A549 (cell line): ENCODE measurements around the gene CDX1. TPM values are rescaled to one million over a fixed set of nuclear protein-coding genes. Genes with fewer than 3 reads are reported as not detected.

ENCODE experiments used
- ATAC-seq, 2 experiments: fragments of 200-7000 bp in 1 of 2; fragments of >200 bp in 1 of 2; cut with Nextera tagmentation in 1 of 2; cut with Tn5 transposase in 1 of 2; 3 replicates each; pipeline versions ENCODE4 v1.8.0 to v1.9.1; 2018 to 2020; ENCODE audit warnings: mild to moderate bottlenecking in 1 of 2, moderate library complexity in 1 of 2
- CTCF ChIA-PET: fragments of 300-600 bp; sonication (Branson Sonifier 250); formaldehyde crosslinking; extraction: SDS; loops from one replicate; lab custom pipeline; 2021; ENCODE audit warnings: antibody characterized with exemption, inconsistent platforms; lab: Yijun Ruan, JAX
- POLR2A ChIA-PET: fragments of 350-600 bp; formaldehyde crosslinking; extraction: SDS; loops from one replicate; lab custom pipeline; 2021; ENCODE audit warnings: antibody characterized with exemption, inconsistent platforms; lab: Yijun Ruan, JAX
- DNase-seq, 2 experiments: peaks; one replicate each; pipeline versions ENCODE4 v3.0.0 to v3.0.0-alpha.2; 2011 to 2016; ENCODE audit warnings: low read depth in 1 of 2, low spot score in 1 of 2
- FAIRE-seq: peaks from 2 replicates; lab custom pipeline; 2011; peaks lifted over from hg19 to GRCh38; lab: Jason Lieb, UNC
- H3K27ac ChIP-seq, 2 experiments: fragments of >200 bp; sonication (Bioruptor Twin); formaldehyde crosslinking; 3 replicates each; pipeline ENCODE4 v1.5.1; 2016 to 2017
- H3K4me1 ChIP-seq: fragments of >200 bp; sonication (Bioruptor Twin); formaldehyde crosslinking; 3 replicates; pipeline ENCODE4 v1.6.1; 2016
- H3K4me2 ChIP-seq: fragments of >200 bp; sonication (Bioruptor Twin); formaldehyde crosslinking; 3 replicates; pipeline ENCODE4 v1.6.1; 2016
- H3K4me3 ChIP-seq: fragments of >200 bp; sonication (Bioruptor Twin); formaldehyde crosslinking; 3 replicates; pipeline ENCODE4 v1.5.1; 2016
- H3K9me3 ChIP-seq: fragments of >200 bp; sonication (Bioruptor Twin); formaldehyde crosslinking; 3 replicates; pipeline ENCODE4 v1.6.1; 2016
- CBX8 ChIP-seq: fragments of 200-600 bp; sonication (generic); IDR thresholded peaks from 2 replicates; pipeline ENCODE4 v1.6.1; 2016
- FOXS1 ChIP-seq: fragments of 250-450 bp; sonication (Bioruptor Pico); IDR thresholded peaks from 2 replicates; pipeline ENCODE4 v1.5.0; 2020; ENCODE audit warnings: mild to moderate bottlenecking, moderate library complexity
- HOXB5 ChIP-seq: fragments of 250-450 bp; sonication (Bioruptor Pico); IDR thresholded peaks from 2 replicates; pipeline ENCODE4 v1.5.0; 2020; ENCODE audit warnings: mild to moderate bottlenecking, moderate library complexity
- KDM5A ChIP-seq: fragments of 200-600 bp; sonication (generic); IDR thresholded peaks from 2 replicates; pipeline ENCODE4 v1.6.1; 2016; ENCODE audit warnings: antibody characterized with exemption, mild to moderate bottlenecking
- MYC ChIP-seq: IDR thresholded peaks from 2 replicates; pipeline ENCODE4 v1.6.1; 2012; ENCODE audit warnings: mild to moderate bottlenecking, inconsistent platforms, low read length, improper control_type of control experiment, borderline replicate concordance
- NFE2L2 ChIP-seq: fragments of 150-350 bp; conservative IDR thresholded peaks from 2 replicates; pipeline ENCODE4 v1.6.1; 2014; ENCODE audit warnings: low read length
- POLR2A ChIP-seq: IDR thresholded peaks from 2 replicates; pipeline ENCODE4 v1.6.1; 2012; ENCODE audit warnings: mild to moderate bottlenecking, low read length
- RAD21 ChIP-seq, 2 experiments: fragments of >200 bp in 1 of 2; sonication (Bioruptor Twin) in 1 of 2; formaldehyde crosslinking in 1 of 2; IDR thresholded peaks in 1 of 2; conservative IDR thresholded peaks in 1 of 2; 2 replicates in 1 of 2; 3 replicates in 1 of 2; pipeline ENCODE4 v1.6.1; 2012 to 2018; ENCODE audit warnings: inconsistent platforms in 1 of 2
- SMC3 ChIP-seq: fragments of >200 bp; sonication (Bioruptor Twin); formaldehyde crosslinking; IDR thresholded peaks from 3 replicates; pipeline ENCODE4 v1.6.1; 2018; ENCODE audit warnings: inconsistent platforms
- TFCP2L1 ChIP-seq: fragments of 250-450 bp; sonication (Bioruptor Pico); IDR thresholded peaks from 2 replicates; pipeline ENCODE4 v1.5.0; 2021; ENCODE audit warnings: mild to moderate bottlenecking
- TP53 ChIP-seq: fragments of 250-450 bp; sonication (Bioruptor Pico); IDR thresholded peaks from 2 replicates; pipeline ENCODE4 v1.5.0; 2021; ENCODE audit warnings: mild to moderate bottlenecking, moderate library complexity
- ZFP36 ChIP-seq: fragments of 450-650 bp; IDR thresholded peaks from 2 replicates; pipeline ENCODE4 v1.6.1; 2014; ENCODE audit warnings: borderline replicate concordance; ENCODE audit not compliant: partially characterized antibody
- WGBS: methylation state at CpG from one replicate; pipeline ENCODE4 v1.1.6; 2017; ENCODE audit errors: missing lambda C conversion rate; 5-methylcytosine and 5-hydroxymethylcytosine counted together
- polyA plus RNA-seq, 4 experiments: library from polyadenylated mRNA; depleted of rRNA in 3 of 4; stranded (reverse); fragments of >200 nt; fragmentation: RNase III in 1 of 4; extraction: RNeasy Plus Mini Kit Qiagen cat#74134 plus additional on column Dnase treatment in 1 of 4; gene quantifications; 2 replicates in 3 of 4; 3 replicates in 1 of 4; pipeline ENCODE4 v1.2.3, GENCODE V29; 2011 to 2017
- TF ChIP-seq, protein P1 (sequence below): fragments of 150-350 bp; IDR thresholded peaks from 2 replicates; pipeline ENCODE4 v1.6.1; 2014; ENCODE audit warnings: low read depth, mild to moderate bottlenecking, low read length
- TF ChIP-seq, protein P2 (sequence below): fragments of >200 bp; sonication (Bioruptor Twin); formaldehyde crosslinking; IDR thresholded peaks from 2 replicates; pipeline ENCODE4 v1.6.1; 2016

Gene CDX1
- polyA plus RNA-seq, 2 of the 4 experiments (the other 2 are of a cell fraction) = not detected

DNA sequence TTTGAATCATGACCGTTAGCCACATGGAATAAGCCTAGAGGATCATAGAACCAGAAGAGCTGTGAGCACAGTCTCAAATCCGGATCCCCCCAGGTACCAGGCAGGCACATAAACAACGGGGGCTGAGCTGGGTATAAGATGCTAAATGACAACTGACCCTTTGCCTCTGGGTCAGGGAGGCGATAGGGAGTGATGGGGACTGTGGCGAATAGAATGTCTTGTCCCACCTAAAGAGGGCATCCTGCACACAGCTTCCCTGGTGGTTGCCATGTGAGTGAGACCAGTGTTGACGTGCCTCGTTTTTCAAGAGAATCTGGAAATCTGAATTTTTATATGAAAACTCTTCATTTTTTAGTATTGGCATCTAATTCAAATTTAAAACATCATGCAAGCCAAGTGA, 56.9 kb downstream of the CDX1 start:
- no peak overlapping the region for H3K27ac ChIP-seq
- H3K4me1 ChIP-seq = peaks cover 7% of the 10 kb centered on the region; the same call in 1 of the 3 replicates
- no peak for FAIRE-seq
- H3K4me3 ChIP-seq = no peak overlapping the region
- TF ChIP-seq ZFP36 (peak; percentile 20), KDM5A (no peak), HOXB5 (CRISPR knock-in tag) (no peak), MYC (no peak), FOXS1 (CRISPR knock-in tag) (no peak)
- TF ChIP-seq, protein P1, sequence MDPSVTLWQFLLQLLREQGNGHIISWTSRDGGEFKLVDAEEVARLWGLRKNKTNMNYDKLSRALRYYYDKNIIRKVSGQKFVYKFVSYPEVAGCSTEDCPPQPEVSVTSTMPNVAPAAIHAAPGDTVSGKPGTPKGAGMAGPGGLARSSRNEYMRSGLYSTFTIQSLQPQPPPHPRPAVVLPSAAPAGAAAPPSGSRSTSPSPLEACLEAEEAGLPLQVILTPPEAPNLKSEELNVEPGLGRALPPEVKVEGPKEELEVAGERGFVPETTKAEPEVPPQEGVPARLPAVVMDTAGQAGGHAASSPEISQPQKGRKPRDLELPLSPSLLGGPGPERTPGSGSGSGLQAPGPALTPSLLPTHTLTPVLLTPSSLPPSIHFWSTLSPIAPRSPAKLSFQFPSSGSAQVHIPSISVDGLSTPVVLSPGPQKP = no peak
- TF ChIP-seq, protein P2, sequence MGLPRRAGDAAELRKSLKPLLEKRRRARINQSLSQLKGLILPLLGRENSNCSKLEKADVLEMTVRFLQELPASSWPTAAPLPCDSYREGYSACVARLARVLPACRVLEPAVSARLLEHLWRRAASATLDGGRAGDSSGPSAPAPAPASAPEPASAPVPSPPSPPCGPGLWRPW = no peak
- TF ChIP-seq, all 56 proteins: peak for 1
- DNase-seq (no peak), ATAC-seq (no peak)
- 80% methylated on average over 7 of the region's 7 CpGs for WGBS
- CTCF ChIA-PET = interaction anchor here (0.7 to 2.2 kb wide), 4 partner anchors 9 to 386 kb away, joined by 3 to 7 read pairs (median 4); no protein-coding TSS in a partner anchor
- Histone ChIP-seq H3K9me3 (no peaks in the 10 kb centered on the region), H3K4me2 (no peak overlapping the region)
- POLR2A ChIA-PET = no interaction called here

DNA sequence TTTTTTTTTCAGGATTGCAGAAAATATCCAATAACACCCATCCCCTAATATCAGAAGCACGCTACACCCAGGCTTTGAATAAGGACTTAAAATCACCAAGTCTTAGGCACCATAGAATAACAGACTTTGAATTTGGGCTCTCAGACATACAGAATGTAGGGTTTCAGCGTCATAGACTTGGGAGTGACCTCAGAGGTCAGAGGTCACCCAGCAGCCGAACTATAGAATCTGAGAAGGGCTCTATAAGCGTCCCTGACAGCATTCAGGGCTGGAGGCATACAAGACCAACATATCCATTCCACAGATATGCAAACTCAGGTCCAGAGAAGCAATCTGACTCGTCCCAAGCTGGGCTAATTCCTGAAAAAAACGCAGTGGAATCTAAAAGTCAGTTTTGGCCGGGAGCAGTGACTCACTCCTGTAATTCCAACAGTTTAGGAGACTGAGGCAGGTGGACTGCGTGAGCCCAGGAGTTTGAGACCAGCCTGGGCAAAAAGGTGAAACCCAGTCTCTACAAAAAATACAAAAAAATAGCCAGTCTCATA, 58.0 kb downstream of the CDX1 start:
- FAIRE-seq (no peak), DNase-seq (no peak), ATAC-seq (no peak)
- TF ChIP-seq TFCP2L1 (CRISPR knock-in tag) = no peak
- no peak for TF ChIP-seq NFE2L2
- no peak for TF ChIP-seq RAD21 (conservative IDR thresholded peaks at IDR 0.05 in 1 of 2, IDR thresholded peaks at IDR 0.05 in 1 of 2)
- TF ChIP-seq SMC3 = no peak
- TF ChIP-seq, protein P1 = no peak
- no peak for TF ChIP-seq CBX8
- TF ChIP-seq POLR2A = no peak
- H3K4me2 ChIP-seq = no peak overlapping the region
- H3K4me1 ChIP-seq = peaks cover 7% of the 10 kb centered on the region; the same call in 1 of the 3 replicates
- ChIA-PET CTCF (interaction anchor here (1.4 to 2.0 kb wide), 3 partner anchors 94 to 387 kb away, joined by 3 to 4 read pairs (median 3); no protein-coding TSS in a partner anchor), POLR2A (no interaction called here)
- H3K9me3 ChIP-seq = no peaks in the 10 kb centered on the region
- no peak overlapping the region for H3K4me3 ChIP-seq
- WGBS = 66% methylated on average over 8 of the region's 8 CpGs
- no peak overlapping the region for H3K27ac ChIP-seq

DNA sequence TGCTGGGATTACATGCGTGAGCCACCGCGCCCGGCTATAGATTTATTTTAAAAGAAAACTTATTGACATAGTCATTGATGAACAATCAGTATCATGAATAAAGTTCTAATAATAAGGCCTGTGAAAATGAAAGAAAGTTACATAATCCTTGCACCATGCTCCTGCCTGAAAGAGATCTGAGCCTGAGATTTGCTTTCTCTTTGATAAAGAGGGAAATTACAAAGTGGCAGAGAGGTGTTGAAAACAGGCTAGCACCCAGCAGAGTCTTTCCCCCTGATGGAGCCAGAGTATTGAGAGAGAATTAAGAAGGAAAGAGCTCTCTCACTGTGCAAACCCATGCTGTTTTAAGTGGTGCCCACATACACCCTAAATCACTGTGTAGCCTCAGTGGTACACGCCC, 60.5 kb downstream of the CDX1 start:
- ATAC-seq = peak in 1 of 2 experiments; percentile 17; a peak in 2 of 6 replicates
- FAIRE-seq = no peak
- no peak overlapping the region for H3K4me3 ChIP-seq
- peaks cover 7% of the 10 kb centered on the region; the same call in 1 of the 3 replicates for H3K4me1 ChIP-seq
- peak in 1 of 2 experiments; percentile 2; a peak in 1 of 5 replicates for TF ChIP-seq RAD21 (conservative IDR thresholded peaks at IDR 0.05 in 1 of 2, IDR thresholded peaks at IDR 0.05 in 1 of 2)
- no peak for TF ChIP-seq TP53 (CRISPR knock-in tag)
- TF ChIP-seq HOXB5 (CRISPR knock-in tag) = no peak
- CTCF ChIA-PET = interaction anchor here (0.8 to 11.7 kb wide), 4 partner anchors 10 to 123 kb away, joined by 3 to 105 read pairs (median 13); partner anchors contain the start of gene ARSI
- no peaks in the 10 kb centered on the region for H3K9me3 ChIP-seq
- no peak for DNase-seq
- H3K27ac ChIP-seq = peak overlapping the region in 1 of 2 experiments; percentile 30; a peak in 1 of 6 replicates
- POLR2A ChIA-PET = no interaction called here
- 0 out of 3 replicates have a peak overlapping the region, but pooled peaks have one; percentile 14 for H3K4me2 ChIP-seq
- 83% methylated on average over 5 of the region's 5 CpGs for WGBS
